Stimulated activated naive CD4-positive, alpha-beta T cell treated with Interleukin-2 at 50 U/mL for 16 hours (primary cell): Measurements from ENCODE around the gene SRCAP.
A peak's percentile ranks its signal among the peaks of the same experiment; 100 is the strongest.

ENCODE experiments used
- DNase-seq: peaks from one replicate; lab custom pipeline; 2025; lab: John Stamatoyannopoulos, UW

SRCAP gene

DNA sequence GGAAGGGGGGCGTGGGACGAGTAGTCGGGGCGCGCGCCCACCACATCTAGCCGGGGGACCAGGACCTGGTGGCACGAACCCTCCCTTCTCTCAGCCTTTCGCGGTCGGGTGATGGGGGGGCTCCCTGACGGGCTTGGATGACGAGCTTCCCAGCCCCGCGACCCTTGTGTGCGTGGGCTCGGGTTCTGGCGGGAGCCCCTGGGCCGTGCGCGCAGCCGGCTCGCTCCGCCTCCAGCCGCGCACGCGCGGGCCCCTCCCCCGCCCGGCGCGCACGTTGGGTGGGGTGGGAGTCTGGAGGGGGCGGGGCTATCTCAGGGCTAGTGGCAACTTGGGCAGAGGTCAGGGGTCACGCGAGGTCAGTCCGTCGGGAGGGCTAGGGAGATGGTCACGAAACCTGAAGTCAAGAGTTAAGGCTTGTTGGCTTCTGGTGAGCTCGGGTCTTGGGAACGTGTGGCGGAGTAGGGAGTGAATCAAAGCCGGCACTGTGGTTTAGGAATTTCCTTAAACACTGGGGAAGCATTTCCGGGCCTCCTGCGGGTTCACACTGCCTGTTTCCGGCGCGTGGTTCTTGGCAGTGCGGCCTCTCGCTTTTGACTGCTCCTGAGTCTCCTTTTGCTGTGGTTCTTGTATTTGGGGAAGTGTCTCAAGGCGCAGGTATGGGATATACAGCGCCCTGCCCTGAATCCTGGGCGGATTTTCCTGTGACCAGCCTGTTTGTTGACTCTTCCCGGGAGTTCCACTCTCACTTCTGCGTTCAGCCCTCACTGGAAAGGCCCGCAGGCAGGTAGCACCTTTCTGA, at the start of gene SRCAP:
SRCAP (plus strand) TSS at position 356 of the 799 bp plus-strand sequence. CDS start 1,654 bp downstream, outside the sequence.
- peak; percentile 79 for DNase-seq

DNA sequence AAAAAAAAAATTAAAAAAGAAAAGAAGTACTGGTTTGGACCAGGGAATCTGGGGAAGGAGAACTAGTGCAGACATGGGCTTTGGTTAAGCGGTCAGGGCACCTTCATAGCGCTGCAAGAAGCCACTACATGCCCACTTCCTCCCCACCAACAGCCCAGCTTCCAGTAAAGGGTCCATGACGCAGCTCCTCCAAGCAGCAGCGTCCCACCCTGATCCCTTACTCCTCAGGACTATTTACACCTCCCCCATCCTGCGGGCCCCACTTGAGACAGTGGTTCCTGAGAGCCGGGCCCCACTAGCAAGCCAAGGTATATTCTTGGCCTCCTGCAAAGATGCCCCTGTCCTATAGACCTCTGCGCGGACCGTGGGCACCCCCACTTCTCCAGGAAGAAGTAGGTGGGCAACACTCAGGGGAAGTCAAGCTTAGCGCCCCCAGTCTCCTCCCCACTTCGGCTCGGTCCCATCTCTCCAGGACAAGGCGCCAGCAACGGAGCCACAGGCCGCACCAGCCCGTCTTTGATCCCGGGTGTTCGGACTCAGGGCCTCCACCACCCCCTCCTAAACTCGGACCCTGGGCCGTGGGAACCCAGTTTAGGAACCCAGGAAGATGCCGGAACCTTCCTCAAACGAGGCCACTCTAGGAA, 49.1 kb upstream of the SRCAP start:
- DNase-seq, result no peak

DNA sequence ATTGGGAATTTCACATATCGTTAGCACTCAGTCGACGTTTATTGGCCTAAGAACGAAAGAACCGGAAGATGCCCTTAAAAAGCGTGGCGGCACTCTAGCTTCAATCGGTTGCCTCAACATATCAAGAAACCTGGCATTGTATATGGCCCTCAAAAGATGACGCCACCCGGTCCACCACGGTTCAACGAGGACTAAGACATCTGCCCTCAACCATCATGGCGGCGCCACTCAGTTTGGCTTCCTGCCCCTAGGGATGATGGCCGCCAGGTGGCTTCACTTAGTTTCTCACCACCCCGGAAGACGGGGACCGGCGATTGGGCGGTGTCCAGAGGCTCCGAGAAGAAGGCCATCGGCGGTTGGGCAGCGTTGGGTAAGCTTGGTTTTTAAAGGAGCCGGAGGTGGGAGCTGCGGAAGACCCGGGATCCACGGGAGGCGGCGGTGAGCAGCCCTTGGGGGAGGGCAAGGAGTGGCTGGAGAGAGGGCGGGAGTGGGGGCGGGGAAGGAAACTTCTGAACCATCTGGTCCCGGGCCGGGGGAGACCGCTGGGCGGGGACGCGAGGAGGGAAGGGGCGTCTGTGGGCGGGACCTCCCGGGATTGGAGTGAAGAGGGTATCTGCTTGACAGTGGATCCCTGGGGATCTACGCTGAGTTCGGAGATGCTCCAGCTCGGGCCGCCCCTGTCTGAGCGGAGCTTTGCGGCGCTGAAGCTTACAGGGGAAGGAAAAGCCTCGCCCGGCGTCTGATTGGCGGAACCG, 48.4 kb upstream of the SRCAP start, which contains the start of gene PRR14:
PRR14 (plus strand) TSS at position 592 of the 755 bp plus-strand sequence. CDS start 686 bp downstream, outside the sequence.
- peak; percentile 99 for DNase-seq

DNA sequence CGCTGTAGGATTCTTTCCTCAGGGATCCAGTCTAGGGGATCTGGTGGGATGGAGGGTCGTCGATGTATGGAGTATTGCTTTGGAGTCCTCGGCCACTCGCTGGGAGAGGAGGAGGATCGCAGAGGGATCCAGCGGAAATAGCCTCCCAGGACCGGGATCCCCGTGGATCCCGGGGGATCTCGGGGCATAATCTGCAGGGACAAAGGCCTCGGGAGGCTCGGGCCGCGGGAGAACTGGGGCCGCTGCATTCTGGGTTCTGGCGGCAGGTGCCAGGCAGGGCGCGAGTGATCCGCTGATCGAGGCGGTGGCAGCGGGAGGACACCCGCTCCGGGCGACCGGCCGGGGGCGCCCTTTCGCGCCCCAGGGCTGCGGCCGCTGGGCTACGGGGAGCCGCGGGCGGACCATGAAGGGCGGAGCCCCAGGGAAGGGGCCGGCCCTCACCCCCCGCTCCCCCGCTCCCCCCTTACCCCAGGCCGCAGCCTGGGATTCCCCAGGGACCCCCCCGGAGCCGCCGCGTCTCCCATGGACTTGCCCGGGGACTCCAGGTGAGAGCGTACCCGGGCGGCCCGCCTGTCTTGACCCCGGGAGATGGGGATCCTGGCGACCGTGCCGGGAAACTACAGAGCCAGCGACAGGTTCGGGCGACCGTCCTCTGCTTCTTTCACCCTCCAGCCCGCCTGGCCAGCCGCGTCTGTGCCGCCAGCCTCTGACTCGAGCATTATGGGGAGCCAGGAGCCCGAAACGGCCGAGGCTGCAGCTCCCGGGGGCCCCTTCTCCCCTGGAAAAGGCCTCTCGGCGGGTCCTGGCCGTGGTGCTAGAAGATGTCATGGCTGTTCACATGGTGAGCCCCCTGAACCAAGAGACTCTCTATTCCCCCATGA, 47.6 kb upstream of the SRCAP start:
- peak; percentile 74 for DNase-seq

DNA sequence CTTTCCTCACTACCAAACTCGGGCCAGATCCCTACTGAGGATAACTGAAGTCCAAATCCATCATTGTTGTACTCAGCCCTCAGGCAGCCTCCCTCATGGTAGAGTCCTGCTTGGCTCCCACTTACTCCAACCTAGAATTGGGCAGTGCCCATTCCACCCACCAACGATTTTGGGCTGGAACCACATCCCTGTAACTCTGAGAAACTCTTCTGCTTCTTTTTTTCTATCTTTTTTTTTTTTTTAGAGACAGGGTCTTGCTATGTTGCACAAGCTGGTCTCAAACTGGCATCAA, 47.0 kb upstream of the SRCAP start:
- no peak for DNase-seq

DNA sequence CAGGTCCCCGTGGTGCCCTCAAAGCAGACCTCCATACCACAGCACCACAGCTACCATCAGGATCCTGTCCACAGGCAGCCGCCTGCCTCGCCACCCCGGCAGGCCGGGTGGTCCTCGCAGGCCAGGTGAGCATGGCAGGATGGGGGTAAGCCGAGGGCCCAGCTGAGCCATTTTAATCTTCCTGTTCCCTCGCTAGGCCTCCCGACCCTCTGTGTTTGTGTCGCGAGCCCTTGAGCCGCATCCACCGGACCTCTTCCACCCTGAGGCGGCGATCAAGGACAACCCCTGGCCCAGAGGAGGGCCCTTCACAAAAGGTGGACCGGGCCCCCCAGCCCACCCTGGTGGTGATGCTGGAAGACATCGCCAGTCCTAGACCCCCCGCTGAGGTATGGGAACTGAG, 46.3 kb upstream of the SRCAP start:
- no peak for DNase-seq

DNA sequence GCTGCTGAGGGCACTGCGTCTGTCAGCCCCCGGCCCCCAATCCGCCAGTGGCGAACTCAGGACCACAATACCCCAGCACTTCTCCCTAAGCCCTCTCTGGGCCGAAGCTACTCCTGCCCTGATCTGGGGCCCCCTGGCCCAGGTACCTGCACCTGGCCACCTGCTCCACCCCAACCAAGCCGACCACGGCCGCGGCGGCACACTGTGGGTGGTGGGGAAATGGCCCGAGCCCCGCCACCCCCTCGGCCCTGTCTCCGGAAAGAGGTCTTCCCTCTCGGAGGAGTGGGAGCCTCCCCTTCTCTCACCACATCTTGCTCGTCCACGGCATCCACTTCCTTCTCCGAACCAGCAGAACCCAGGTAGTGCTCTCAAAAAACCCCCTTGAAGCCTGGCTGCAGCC, 44.1 kb upstream of the SRCAP start:
- DNase-seq, result no peak

DNA sequence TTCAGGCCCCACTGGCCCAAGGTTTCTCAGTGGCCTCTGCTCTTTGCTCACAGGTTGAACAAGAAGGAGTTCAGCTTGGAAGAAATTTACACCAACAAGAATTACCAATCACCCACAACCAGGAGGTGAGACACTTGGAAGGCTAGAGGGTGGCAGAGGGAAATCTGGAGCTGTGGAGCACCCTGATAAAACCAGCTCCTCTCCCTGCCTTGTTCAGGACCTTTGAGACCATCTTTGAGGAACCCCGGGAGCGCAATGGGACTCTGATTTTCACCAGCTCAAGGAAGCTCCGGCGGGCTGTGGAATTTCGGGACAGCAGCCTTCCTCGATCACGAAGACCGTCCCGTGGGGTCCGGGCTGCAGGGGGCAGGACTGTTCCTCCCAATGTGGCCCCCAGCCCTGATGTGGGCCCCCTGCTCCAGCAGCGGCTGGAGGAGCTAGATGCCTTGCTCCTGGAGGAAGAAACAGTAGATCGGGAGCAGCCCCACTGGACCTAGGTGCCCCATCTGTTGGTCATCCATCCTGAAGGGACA, 43.1 kb upstream of the SRCAP start:
- no peak for DNase-seq

DNA sequence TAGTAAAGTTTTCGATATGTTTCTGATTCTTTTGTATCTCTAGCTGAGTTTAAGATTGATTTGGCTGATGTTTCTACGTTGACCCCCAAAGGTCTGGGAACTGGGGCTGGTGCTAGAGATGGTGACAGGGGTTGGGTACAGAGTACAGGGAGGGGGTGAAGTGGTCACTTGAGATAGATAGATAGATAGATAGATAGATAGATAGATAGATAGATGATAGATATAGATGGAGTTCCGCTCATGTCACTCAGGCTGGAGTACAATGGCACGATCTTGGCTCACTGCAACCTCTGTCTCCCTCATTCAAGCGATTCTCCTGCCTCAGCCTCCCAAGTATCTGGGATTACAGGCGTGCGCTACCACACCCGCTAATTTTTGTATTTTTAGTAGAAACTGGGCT, 42.6 kb upstream of the SRCAP start:
- DNase-seq, result no peak

DNA sequence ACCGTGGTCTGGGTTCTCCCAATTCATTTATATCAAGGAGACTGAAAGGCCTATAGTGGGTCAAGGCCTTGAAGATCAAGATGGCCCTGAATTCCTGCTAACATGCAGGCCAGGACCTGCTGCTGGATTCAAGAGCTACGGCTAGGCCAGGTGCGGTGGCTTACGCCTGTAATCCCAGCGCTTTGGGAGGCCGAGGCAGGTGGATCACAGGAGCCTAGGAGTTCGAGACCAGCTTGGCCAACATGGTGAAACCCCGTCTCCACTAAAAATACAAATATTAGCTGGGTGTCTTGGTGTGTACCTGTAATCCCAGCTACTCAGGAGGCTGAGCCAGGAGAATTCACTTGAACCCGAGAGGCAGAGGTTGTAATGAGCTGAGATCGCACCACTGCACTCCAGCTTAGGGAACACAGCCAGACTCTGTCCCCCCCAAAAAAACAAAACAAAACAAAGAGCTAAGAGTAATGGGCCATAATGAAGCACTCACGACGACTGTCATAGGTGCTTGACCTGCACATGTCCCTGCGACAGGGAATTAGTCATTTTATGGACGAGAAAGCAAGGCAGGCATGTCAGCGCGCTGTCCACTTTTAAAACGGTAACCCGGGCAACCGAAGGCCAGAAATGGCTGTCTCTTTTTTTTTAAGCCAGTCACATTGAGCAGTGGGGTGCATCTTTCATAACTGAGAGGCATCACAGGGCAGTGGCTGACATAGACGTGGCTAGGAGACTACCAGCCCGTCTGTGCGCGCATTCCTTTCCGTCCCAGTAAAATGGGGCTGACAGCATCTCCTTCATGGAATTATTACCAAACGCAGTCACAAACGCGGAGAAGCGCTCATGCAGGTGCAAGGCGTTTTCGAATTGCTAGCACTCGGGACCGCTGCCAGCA, 41.8 kb upstream of the SRCAP start:
- no peak for DNase-seq

DNA sequence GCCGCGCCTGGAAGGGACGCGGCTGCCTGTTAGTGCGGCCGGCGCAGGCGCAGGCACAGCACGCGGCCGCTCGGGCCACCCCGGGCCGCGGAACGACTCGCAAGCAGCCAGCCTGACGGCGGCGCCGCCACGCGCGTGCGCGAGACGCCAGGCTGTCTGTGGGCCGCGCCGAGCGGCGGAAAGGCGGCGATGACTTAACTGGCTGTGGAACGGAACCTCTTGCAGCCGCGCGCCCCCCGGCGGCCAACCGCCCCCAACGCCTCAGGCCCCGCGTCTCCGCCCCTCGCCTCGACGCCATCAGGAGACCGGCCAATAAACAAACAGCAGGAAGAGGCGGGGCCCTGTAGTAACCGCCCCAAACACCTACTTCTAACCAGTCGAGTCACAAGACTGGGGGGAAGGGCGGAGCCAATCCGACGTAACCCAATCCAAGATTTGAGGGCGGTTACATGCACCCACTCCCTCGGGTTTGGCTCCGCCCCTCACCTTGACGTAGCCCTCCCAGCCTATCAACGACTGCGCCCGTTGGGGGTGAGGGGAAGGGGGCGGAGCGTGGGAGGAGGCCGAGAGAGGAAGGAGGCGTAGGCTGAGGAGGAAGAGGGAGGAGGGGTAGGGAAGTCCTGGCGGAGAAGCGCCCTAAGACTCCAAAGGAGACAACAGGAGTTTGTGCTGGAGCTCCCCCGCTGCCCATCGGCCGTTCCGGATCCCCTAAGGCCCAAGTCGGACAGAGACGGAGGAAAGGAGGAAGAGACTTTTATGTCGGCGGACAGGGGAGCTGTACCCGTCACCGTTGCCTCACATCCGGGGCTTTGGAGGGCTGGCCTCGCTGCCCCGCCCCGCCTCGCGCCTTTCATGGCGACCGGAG, 40.9 kb upstream of the SRCAP start, which contains the start of gene FBRS:
FBRS (plus strand) TSS at position 566 of the 865 bp plus-strand sequence. CDS start 1,088 bp downstream, outside the sequence.
- DNase-seq, result peak; percentile 100

DNA sequence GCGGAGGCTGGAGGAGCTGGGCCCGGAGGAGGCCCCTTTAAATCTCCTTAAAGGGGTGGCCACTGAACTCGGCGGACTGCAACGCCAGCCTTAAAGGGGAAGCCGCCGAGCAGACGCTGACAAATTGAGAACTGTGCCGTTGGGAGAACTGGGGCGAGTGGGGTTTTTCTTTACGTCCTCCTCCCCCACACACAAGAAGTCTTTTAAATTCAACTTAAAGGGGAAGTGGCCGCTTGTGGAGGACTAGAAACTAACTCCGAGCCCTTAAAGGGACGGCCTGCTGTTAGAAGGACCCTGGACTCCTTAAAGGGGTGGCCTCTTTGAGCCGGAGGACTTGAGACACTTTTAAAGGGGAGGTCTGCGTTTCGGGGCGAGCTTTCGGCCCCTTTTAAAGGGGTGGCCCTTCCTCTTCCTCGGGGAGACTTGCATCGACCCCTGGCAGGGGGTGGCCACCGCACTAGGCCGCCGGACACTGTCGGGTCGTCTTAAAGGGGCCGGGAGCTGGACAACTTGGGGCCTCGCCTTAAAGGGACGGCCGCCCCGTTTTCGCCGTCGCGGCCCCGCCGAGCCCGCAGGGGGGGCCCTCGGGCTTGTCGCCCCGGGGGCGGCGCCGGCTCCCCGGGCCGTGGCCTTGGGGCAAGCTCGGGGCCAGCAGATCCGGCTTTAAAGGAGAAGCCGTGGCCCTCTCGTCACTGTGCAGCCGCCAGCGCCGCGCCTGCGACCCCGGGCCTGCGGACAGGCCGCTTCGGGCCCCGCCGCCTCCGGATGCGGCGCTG, 40.1 kb upstream of the SRCAP start:
- DNase-seq, result no peak

DNA sequence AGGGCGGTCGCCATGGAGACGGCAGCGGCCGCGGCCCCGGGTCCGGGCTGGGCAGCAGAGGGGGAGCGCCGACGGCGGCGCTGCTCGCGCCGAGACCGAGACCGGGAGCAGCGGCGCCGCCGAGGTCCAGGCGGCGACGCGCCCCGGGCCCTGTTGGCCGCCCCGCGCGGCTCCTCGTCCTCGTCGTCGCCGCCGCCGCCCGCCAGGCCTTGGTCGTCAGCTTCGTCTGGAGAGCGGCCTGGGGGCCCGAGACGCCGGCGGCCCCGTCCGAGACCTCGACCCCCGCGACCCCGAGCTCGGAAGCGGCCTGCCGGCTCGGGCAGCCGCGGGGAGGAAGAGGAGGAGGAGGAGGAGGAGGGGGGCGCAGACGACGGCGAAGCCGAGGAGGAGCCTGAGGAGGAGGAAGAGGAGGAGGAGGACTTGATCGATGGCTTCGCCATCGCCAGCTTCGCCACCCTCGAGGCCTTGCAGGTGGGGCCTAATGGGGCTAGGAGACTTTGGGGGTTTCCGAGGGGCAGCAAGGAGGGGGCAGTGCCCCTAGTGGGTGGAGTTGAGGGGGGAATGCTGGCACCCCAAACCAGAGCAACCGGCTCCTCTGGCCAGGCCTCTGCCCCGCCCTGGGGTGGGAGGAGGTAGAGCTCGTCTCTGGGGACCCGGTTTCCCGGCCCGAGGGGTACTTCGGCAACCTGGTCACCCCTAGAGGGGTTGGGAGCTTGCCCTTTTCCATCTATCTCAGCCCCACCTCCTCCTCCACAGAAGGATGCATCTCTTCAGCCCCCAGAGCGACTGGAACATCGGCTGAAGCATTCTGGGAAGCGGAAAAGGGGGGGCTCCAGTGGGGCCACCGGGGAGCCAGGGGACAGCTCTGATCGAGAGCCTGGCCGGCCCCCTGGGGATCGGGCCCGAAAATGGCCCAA, 39.2 kb upstream of the SRCAP start:
- peak; percentile 45 for DNase-seq

DNA sequence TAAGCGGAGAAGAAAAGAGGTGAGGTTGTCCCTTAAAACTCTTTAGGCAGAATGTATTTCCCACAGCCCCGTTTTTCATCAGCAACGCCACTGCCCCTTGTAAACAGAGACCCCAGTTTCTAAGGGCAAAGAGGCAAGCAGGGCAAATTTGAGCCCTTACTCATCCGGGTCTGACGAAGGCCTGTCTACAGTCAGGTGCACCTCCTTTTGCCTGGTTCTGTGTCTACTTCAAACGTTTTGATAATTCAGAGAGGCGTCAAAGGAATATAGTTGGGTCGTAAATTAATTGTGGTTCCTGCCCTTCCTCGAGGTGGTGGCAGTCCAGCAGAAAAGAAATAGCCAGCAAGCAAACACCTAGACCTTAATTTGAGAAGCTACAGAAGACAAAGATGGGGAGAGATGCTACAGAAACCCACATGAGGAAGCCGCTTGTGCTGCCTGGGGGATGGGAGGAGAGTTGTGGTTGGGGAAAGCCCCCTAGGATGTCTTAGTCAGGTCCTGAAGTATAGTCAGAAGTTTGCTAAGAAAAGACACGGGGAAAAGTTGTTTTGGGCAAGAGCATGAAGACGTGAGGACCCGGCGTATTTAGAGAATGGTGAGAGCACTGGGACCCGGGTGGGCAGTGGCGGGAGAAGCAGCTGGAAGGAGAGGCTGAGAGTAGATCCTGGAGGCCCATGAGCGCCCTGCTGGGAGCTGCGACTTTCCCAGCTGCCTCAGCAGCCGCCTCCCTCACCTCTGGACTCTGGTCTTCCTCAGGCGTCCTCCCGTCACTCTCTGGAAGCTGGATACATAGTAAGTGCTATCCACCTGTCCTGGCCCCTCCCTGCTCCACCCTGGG, 38.3 kb upstream of the SRCAP start:
- DNase-seq, result peak; percentile 86

DNA sequence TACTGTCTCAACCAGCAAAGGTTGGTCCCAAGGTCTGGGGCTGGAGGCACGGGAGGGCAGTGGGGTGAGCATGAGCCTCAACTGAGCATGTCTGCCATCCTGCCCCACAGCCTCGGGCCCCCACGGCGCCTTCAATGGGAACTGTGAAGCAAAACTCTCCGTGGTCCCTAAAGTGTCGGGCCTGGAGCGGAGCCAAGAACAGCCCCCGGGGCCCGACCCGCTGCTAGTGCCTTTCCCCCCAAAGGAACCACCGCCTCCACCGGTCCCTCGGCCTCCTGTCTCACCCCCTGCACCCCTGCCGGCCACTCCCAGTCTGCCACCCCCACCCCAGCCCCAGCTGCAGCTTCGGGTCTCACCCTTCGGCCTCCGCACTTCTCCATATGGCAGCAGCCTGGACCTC, 36.5 kb upstream of the SRCAP start:
- no peak for DNase-seq

DNA sequence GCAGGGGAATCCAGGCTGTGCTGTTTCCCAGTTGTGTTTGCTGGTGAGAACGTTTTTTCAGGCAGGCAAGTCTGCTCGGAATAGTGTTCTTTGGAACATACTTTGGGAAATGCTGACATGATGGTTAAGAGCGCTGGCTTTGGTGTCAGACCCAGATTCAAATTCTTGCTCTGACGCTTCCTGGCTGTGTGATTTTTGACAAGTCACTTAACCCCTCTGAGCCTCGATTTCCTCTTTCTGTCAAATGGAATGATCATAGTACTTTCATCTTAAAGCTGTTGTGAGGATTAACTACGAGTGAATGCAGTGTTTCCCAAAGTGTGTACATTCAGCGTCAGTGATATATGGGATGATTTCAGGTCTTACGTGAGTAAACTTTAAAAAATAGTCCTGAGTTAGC, 35.9 kb upstream of the SRCAP start:
- no peak for DNase-seq

DNA sequence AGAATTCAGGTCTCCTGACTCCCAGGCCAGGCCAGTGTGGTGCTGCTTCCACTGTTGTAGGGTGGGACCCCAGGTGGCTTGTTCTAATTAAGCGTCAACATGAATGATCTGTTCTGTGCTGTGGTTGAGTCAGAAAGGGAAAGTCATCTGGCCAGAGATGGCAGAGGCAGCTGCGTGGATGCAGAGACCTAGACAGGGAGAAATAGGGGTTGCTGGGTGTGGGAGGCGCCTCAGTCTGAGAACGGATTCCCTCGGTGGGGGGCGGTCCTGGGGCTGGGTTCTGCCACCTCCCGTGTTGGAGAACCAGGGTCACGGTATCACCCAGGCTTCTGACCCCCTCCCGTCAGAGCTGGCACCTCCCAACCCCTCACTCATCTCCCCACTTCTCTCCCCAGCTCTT, 35.2 kb upstream of the SRCAP start:
- DNase-seq, result no peak
